ENCODE data around the gene ODF2. TPM values are rescaled to one million over a fixed set of nuclear protein-coding genes. Genes with fewer than 3 reads are reported as not detected.

The ODF2 gene
- total RNA-seq, 1 experiment from 2014 or later, result 80.6 TPM

GRCh38 chr9:128485414-128485855 is 29.6 kb downstream of the ODF2 start:
- no peak for DNase-seq (ENCODE audit: low spot score)
- H3K27ac ChIP-seq (ENCODE audit: low read depth, low read length, poor library complexity, severe bottlenecking), result no peak overlapping the region
- H3K36me3 ChIP-seq (ENCODE audit: insufficient read depth, low read length, poor library complexity, severe bottlenecking), result peaks cover 76% of the 10 kb centered on the region
- TF ChIP-seq CTCF (conservative IDR thresholded peaks at IDR 0.05; ENCODE audit: low read depth, low read length), result no peak
- TF ChIP-seq EZH2 (IDR thresholded peaks at IDR 0.05; ENCODE audit: borderline replicate concordance, low read depth, low read length, poor library complexity, severe bottlenecking), result no peak
- no peaks in the 10 kb centered on the region for H3K4me1 ChIP-seq (ENCODE audit: insufficient read depth, low read length, poor library complexity, severe bottlenecking)
- ChIA-PET POLR2A (ENCODE audit: low non-redundant PET) (no interaction called here), CTCF (no interaction called here)
- no peaks in the 10 kb centered on the region for H3K9me3 ChIP-seq (ENCODE audit: low read depth, low read length, poor library complexity, severe bottlenecking)
- BruUV-seq (replicated peaks), result no TSS peak
- no peak overlapping the region for H3K4me3 ChIP-seq (ENCODE audit: low read depth, low read length, poor library complexity, severe bottlenecking)
- intact Hi-C loops (cut with micrococcal nuclease; ENCODE audit: unreplicated experiment), result no loop called here
- H3K27me3 ChIP-seq (replicated peaks; ENCODE audit: insufficient read depth, low read depth, low read length, poor library complexity), result no peaks in the 10 kb centered on the region

- ChIA-PET POLR2A (ENCODE audit: low non-redundant PET) (no interaction called here), CTCF (no interaction called here)
- no TSS peak for BruUV-seq (replicated peaks)
- Histone ChIP-seq H3K36me3 (ENCODE audit: insufficient read depth, low read length, poor library complexity, severe bottlenecking) (peaks cover 71% of the 10 kb centered on the region), H3K4me1 (ENCODE audit: insufficient read depth, low read length, poor library complexity, severe bottlenecking) (no peaks in the 10 kb centered on the region), H3K9me3 (ENCODE audit: low read depth, low read length, poor library complexity, severe bottlenecking) (no peaks in the 10 kb centered on the region), H3K4me3 (ENCODE audit: low read depth, low read length, poor library complexity, severe bottlenecking) (no peak overlapping the region), H3K27me3 (replicated peaks; ENCODE audit: insufficient read depth, low read depth, low read length, poor library complexity) (no peaks in the 10 kb centered on the region), H3K27ac (ENCODE audit: low read depth, low read length, poor library complexity, severe bottlenecking) (no peak overlapping the region)
- no peak for TF ChIP-seq EZH2 (IDR thresholded peaks at IDR 0.05; ENCODE audit: borderline replicate concordance, low read depth, low read length, poor library complexity, severe bottlenecking)
- TF ChIP-seq CTCF (conservative IDR thresholded peaks at IDR 0.05; ENCODE audit: low read depth, low read length), result no peak
- intact Hi-C loops (cut with micrococcal nuclease; ENCODE audit: unreplicated experiment), result no loop called here
- no peak for DNase-seq (ENCODE audit: low spot score)
These were observed 30.4 kb downstream of the ODF2 start for GRCh38 chr9:128486201-128486600.

GRCh38 chr9:128493424-128493823 is 37.6 kb downstream of the ODF2 start:
- POLR2A ChIA-PET (ENCODE audit: low non-redundant PET), result no interaction called here
- no peak for TF ChIP-seq CTCF (conservative IDR thresholded peaks at IDR 0.05; ENCODE audit: low read depth, low read length)
- Histone ChIP-seq H3K9me3 (ENCODE audit: low read depth, low read length, poor library complexity, severe bottlenecking) (no peaks in the 10 kb centered on the region), H3K4me3 (ENCODE audit: low read depth, low read length, poor library complexity, severe bottlenecking) (no peak overlapping the region), H3K4me1 (ENCODE audit: insufficient read depth, low read length, poor library complexity, severe bottlenecking) (no peaks in the 10 kb centered on the region), H3K27me3 (replicated peaks; ENCODE audit: insufficient read depth, low read depth, low read length, poor library complexity) (no peaks in the 10 kb centered on the region), H3K36me3 (ENCODE audit: insufficient read depth, low read length, poor library complexity, severe bottlenecking) (peaks cover 69% of the 10 kb centered on the region), H3K27ac (ENCODE audit: low read depth, low read length, poor library complexity, severe bottlenecking) (no peak overlapping the region)
- CTCF ChIA-PET, result no interaction called here
- intact Hi-C loops (cut with micrococcal nuclease; ENCODE audit: unreplicated experiment), result no loop called here
- no TSS peak for BruUV-seq (replicated peaks)
- no peak for DNase-seq (ENCODE audit: low spot score)
